NB4 (cell line): Measurements from ENCODE around the gene TNFAIP8L3.

Experiments
- TF ChIP-seq, protein P1 (sequence below): IDR thresholded peaks from one replicate; pipeline ENCODE4 v1.5.1; 2012; ENCODE audit warnings: low read depth, low read length
- TF ChIP-seq, protein P2 (sequence below): IDR thresholded peaks from 2 replicates; pipeline ENCODE4 v1.6.1; 2011; ENCODE audit warnings: low read depth, low read length

DNA sequence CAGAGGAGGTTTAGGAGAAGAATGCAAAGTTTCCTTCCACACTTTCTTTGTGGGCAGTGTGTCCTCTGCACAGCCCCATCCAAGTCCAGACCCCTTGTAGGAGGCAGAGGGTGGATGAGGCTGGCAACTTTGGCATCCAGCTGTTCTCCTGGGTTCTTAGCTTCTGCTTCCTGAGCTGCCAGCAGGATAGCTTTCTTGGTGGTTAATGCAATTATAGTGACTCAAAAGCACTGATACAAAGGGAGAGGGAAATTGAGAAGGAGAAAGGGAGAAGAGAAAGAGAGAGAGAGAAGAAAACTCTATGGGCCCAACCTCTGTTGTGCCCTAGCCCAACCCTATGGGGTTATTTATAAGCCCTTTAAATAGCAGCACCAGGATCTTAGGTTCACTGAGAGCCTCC is 4.5 kb upstream of the TNFAIP8L3 start:
- TF ChIP-seq, protein P1, sequence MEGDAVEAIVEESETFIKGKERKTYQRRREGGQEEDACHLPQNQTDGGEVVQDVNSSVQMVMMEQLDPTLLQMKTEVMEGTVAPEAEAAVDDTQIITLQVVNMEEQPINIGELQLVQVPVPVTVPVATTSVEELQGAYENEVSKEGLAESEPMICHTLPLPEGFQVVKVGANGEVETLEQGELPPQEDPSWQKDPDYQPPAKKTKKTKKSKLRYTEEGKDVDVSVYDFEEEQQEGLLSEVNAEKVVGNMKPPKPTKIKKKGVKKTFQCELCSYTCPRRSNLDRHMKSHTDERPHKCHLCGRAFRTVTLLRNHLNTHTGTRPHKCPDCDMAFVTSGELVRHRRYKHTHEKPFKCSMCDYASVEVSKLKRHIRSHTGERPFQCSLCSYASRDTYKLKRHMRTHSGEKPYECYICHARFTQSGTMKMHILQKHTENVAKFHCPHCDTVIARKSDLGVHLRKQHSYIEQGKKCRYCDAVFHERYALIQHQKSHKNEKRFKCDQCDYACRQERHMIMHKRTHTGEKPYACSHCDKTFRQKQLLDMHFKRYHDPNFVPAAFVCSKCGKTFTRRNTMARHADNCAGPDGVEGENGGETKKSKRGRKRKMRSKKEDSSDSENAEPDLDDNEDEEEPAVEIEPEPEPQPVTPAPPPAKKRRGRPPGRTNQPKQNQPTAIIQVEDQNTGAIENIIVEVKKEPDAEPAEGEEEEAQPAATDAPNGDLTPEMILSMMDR: no peak
- TF ChIP-seq, protein P2, sequence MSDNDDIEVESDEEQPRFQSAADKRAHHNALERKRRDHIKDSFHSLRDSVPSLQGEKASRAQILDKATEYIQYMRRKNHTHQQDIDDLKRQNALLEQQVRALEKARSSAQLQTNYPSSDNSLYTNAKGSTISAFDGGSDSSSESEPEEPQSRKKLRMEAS: no peak
